CD4-positive, alpha-beta T cell treated with Interleukin-10 for 1 hour (primary cell): Measurements from ENCODE around the gene DENND5A.

ENCODE experiments used
- DNase-seq: peaks from one replicate; pipeline ENCODE4 v3.0.0-alpha.2; 2020

Gene DENND5A

DNA sequence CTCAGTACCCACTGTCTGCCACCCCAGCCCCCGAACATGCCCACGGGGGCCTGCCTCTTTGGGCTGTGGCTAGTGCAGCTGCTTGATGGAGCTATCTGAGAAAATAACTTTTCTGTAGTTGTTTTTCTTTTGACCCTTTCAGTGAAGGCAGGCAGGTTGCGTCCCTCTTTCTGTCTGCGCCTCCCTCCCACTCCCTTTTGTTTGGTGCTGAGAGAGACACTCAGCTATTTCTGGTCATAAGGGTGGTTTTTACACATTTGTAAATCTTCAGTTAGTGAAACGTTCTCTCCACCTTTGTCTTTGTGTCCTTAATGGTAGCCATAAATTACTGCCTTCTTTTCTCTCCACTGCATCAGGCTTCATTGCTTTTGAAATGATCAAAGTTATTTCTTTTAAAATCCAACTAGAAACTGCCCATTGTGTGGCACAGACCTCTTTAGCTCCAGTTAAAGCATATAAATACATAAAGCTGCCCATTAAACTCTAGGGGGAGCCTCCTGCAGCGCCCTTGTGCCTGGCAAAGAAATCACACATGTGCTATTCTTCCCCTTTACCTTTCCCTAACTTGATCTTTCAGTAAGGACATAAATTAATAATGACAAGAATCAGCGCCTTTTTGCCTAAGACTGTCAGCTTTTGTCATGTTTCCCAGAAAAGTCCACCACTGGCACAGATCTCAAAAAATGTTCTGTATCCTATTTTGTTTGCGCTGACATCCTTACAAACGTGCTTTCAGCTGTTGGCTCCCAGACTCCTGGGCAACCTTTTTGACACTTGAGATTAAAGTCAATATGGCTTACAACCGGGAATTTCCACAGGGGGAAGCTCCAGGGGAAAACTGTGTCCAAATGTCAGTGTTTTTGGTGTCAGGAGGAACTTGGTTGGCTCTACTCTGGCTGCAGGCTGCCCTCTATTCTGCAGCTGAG is 172.0 kb downstream of the DENND5A start:
- no peak for DNase-seq

DNA sequence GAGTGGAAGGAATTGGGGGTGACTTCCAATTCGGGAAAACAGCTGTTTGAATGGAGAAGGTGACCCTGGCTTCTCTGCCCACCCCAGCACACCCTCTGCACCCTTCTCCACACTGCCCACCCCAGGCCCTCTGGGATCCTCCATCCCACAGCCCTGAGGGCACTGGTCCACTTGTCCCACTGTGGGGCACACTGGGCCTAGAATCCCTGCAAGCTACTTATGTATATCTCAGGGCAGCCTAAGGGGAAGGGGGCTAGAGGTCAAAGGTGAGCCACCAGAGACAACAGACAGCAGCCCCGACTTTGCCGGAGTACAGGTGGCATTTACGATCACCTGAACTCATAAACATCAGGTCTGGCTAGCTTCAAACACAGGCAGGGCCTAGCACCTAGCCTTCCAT is 173.1 kb downstream of the DENND5A start:
- no peak for DNase-seq

DNA sequence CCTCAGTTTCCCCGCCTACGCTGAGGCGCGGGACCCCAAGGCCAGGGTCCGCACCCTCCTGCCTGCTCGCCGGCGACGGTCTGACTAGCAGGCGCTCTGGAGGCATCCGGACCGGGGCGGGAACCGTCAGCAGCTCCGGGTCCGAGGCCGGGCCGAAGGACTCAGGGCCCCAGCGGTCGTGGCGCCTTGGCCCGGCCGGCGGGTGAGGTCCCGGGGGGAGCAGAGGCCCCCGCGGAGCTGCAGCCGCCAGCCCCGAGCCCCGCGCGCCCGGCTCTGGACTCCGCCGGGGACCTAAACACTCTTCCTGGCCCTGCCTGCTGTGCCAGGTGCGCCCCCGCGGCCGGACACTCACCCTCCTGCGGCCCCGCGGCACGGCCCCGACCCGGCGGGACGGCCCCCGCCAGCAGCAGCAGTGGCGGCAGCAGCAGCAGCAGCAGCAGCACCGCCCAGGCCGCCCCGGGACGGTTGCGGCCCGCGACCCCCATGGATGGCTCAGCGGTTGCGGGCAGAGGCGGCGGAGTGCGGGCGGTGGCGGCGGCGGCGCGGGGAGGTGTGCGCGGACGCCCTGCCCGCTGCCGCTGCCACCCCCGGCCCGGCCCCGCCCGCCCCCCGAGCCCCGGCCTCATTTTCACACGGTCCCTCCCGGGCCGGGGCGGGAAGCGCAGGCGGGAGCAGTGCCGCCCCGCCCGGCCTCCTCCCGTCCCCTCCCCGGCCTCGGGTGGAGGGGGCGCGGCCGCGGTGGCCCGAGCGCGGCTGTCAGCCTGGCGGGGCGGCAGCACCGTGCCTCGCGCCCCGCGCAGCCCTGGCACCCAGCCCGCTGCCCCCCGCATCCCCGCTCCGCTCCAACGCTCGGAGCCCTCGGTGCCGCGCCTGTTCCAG is 173.9 kb downstream of the DENND5A start, which contains the start of gene SCUBE2:
Gene SCUBE2 (minus strand): TSS at position 556 of the 879 bp plus-strand sequence. CDS start 71 bp downstream, at position 485.
- DNase-seq, result no peak

DNA sequence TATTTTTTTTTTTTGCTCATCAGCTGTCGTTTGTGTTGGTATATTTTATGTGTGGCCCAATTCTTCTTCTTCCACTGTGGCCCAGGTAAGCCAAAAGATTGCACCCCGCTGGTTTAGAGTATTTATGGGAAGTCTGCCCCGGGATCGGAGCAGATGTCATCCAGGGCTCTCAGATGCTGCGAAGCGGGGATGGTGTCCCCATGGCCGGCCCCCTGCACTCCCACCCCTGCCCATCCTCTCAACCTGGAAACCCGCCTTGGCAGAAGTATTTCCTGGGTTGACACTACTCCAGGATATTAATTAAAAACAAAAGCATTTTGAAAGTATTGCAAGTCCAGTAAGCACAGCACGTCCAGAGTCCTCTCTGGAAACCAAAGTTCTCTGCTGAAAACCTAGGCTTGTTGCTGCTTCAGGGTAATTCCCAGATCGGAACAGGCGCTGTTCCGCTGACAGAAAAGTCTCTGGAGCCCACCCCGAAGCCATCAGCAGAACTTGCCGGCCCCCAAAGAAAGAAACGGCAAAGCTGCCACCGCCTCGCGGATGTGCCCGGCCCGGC is 174.6 kb downstream of the DENND5A start:
- no peak for DNase-seq

DNA sequence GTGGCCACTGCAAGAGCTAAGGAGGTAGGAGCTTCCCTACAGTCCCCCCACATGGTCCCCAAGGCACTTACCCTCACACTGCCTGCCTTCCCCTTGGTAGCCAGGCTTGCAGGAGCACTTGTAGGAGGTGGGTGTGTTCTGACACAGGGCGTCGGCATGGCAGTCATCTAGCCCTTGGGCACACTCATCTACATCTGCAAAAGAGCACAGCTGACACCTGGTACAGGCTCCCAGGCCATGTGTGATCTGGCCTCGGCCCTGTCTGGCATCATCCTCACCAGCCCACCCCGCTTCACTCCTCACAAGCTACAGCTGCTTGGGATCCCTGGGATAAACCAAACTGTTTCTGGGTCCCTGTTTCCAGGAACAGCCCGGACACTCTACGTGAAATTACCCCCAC is 175.5 kb downstream of the DENND5A start:
- no peak for DNase-seq

DNA sequence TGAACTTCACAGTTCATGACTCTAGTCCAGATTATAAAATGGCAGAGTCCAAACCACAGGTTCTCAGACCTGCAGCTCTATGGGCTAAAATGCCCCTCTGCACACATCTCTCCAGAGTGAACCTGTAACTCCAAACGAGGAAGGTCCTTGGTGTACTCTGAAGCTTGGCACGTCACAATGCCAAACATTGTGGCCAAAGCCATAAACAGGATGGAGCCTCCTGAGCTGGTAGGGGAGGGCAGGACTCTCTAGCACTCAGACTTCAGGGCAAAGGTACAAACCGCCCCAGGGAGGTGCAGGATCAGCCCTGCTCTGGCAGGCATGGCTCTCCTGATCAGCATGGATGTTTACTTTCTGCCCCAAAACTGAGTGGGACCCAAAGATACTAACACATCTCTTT is 176.1 kb downstream of the DENND5A start:
- DNase-seq, result no peak
